HG02885 (cell line): Measurements from ENCODE around the gene PRR14L.
A peak's percentile ranks its signal among the peaks of the same experiment; 100 is the strongest.
"Not testable (repeated sequence)": the region's sequence is repeated elsewhere in the genome, so short reads cannot be mapped to it uniquely, and the experiment has no call there.

Experiments
- ATAC-seq: cut with Tn5 transposase; IDR thresholded peaks from one replicate; pipeline ENCODE4 v1.9.1; 2021; ENCODE audit warnings: mild to moderate bottlenecking; ENCODE audit not compliant: unreplicated experiment, poor library complexity

PRR14L gene

DNA sequence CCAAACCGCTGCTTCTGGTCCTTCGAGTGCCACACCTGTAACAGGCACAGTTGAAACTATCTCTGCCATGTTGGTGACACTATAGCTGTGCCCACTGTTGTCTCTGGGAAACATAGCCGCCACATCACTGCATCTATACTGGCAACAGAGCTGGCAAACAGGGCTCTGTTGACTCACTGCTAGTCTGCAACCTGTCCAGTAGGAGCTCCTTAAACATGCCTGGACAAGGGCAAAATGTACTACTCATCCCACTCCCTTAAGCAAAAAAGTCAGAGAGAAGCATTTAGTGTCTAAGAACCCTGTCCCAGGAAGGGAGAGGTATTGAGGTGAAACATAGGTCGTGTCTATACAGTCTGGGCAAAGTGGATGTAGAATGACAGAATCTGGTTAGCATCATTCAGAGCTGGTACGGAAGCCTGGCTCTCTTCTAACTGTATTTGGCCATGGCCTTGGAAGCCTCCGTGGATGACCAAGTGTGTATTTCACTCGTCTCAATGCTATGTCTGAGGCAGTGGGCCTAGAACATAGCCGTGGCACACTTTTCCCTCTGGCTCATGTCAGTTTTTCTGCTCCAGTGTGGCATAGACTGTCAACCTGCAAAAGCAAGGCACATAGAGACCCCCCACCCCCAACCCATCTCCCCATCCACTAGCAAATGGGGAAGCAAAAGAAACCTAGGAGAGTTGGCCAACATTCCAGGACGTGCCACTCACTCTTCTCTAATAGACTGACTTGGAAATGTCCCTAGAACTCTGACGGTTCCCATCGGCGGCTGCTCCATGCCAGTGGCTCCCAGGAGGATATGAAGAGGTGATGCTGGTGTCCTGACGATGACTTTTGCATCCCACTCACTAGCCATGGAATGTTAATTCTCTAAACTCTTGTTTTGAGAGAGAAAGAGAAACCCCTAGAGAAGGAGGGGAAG is 66.5 kb downstream of the PRR14L start:
- ATAC-seq, result no peak

- ATAC-seq, result no peak
Observed at GRCh38 chr22:31682751-31683150, 67.2 kb downstream of the PRR14L start.

- no peak for ATAC-seq
Observed at GRCh38 chr22:31681349-31682345, 68.3 kb downstream of the PRR14L start.

GRCh38 chr22:31680861-31681341 is 69.0 kb downstream of the PRR14L start:
- no peak for ATAC-seq

DNA sequence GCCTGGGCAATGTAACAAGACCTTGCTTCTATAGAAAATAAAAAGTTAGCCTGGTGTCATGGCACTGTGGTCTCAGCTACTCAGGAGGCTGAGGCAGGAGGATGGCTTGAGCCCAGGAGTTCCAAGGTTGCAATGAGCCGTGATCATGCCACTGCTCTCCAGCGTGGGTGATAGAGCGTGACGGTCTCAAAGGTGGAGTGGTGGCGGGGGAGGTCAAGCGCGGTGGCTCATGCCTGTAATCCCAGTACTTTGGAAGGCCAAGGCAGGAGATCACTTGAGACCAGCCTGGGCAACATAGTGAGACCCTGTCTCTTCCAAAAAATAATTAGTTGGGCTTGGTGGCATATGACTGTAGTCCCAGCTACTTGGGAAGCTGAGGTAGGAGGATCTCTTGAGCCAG is 71.2 kb downstream of the PRR14L start:
- no peak for ATAC-seq

GRCh38 chr22:31676700-31677099 is 73.2 kb downstream of the PRR14L start:
- peak; percentile 93 for ATAC-seq

DNA sequence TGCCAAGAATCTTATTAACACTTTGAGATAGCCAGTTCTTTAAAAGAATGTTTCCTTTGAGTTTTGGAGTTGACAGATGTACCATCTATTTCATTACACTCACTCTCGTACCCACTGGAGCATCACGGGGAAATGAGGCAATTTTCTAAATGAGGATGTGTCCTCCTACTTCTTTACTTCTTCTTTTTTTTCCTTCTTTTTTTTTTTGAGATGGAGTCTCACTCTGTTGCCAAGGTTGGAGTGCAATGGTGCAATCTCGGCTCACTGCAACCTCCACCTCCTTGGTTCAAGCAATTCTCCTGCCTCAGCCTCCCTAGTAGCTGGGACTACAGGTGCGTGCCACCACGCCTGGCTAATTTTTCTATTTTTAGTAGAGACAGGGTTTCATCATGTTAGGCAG is 75.7 kb downstream of the PRR14L start:
- not testable (repeated sequence) for ATAC-seq

GRCh38 chr22:31668849-31669248 is 81.1 kb downstream of the PRR14L start:
- not testable (repeated sequence) for ATAC-seq

DNA sequence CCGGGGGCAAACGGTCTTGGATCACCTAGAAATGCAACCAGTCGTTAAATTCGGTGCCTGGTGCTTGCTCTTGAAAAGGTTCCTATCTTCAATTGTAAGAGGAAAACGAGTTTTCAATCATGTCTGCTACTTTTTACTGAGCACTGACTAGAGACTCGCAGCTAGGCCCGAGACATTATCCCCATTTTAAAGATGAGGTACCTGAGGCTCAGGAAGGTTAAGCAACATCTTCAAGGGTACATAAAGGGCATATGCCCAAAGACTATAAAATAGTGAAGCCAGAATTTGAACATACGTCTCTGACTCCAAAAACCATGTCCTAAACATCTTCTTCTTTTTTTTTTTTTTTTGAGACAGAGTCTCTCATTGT is 87.3 kb downstream of the PRR14L start:
- no peak for ATAC-seq

DNA sequence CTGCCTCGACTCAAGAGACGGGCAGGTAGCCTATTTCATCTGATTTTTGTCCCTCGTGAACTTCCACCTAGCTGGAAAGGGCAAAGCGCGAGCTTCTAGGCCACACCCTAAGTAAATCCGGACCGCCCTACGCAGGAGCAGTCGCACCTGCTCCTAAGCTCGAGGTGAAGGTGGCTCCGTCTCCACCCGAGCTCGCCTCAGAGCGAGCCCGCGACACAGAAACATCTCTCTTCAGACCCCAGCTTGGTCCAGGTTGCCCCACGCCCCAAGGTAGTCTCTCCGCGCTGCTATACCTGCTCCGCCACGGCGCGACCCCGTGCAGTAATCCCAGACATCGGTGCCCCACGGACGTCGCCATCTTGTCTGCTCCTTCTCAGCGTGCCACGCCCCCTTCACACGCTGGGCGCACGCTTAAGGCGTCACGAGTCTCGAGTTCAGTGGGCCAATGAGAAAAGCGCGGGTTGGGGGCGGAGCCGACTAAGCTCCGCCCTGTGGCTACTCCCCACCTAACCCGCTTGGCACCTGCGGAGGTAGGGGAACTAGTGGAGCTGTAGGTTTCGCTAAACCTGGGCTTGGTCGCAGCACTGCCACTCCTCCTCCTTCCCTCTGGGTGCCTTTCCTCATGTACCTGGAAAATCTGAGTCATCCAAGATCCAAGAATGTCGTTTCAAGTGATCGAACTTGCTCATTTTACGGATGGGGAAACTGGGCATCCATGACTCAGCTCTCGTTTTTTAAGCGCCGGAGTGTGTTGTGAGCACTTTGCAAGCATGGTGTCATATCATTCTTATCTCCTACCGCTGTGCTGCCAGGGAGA is 87.9 kb downstream of the PRR14L start, which contains the start of gene PISD:
Gene PISD, minus strand, starts transcription at position 365 of the 817 bp plus-strand sequence. Its CDS starts 7 bp downstream, at position 358.
- ATAC-seq, result peak; percentile 90

GRCh38 chr22:31660860-31661341 is 89.0 kb downstream of the PRR14L start:
- not testable (repeated sequence) for ATAC-seq

- ATAC-seq, result no peak
Observed at GRCh38 chr22:31659246-31659645, 90.7 kb downstream of the PRR14L start.

DNA sequence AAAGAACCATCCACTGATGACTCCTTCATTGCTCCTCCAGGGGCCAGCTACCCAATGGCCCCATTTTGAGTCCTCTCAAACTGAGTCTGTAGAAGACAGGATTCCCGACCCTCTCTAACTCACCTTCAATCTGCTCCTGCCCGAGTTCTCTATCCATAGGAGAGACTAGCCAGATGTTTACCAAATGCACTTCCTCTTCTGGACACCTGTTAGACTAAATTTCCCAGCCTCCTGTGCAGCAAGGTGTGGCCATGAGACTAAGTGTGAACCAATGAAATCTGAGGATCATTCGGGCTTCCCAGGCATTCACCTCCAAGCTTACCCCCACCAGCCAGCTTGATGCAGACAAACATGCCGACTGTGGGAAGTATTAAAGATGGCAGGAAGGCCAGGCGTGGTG is 95.5 kb downstream of the PRR14L start:
- no peak for ATAC-seq

- ATAC-seq, result no peak
Observed at GRCh38 chr22:31653944-31654343, 96.0 kb downstream of the PRR14L start.

GRCh38 chr22:31652911-31653684 is 96.8 kb downstream of the PRR14L start:
- ATAC-seq, result no peak

GRCh38 chr22:31652088-31652487 is 97.8 kb downstream of the PRR14L start:
- no peak for ATAC-seq

GRCh38 chr22:31651664-31652063 is 98.3 kb downstream of the PRR14L start:
- no peak for ATAC-seq

- ATAC-seq, result no peak
Observed at GRCh38 chr22:31650391-31650790, 99.5 kb downstream of the PRR14L start.
